Astrocyte of the spinal cord (primary cell): ENCODE data around the gene CCER1.
A peak's percentile ranks its signal among the peaks of the same experiment; 100 is the strongest.

Source experiments
- DNase-seq: peaks from one replicate; pipeline ENCODE4 v3.0.0; 2011; ENCODE audit warnings: low read depth, low spot score
- H3K4me3 ChIP-seq: 2 replicates; pipeline ENCODE4 v1.5.1; 2011; ENCODE audit warnings: low read depth, mild to moderate bottlenecking, low read length, moderate library complexity
- CTCF ChIP-seq: IDR thresholded peaks from 2 replicates; pipeline ENCODE4 v1.5.1; 2012; ENCODE audit warnings: low read depth, mild to moderate bottlenecking, low read length, inconsistent platforms
- in situ Hi-C: cut with HindIII; loops from 2 replicates; pipeline ENCODE4 v1.10.0; 2017; ENCODE audit warnings: low sequenced_read_pairs

Gene CCER1

GRCh38 chr12:90982170-90982569, 27.2 kb upstream of the CCER1 start:
- no peak for DNase-seq
- no peak for TF ChIP-seq CTCF
- in situ Hi-C loops: no loop called here
- no peak overlapping the region for H3K4me3 ChIP-seq

- H3K4me3 ChIP-seq: no peak overlapping the region
- DNase-seq: no peak
- in situ Hi-C loops: no loop called here
- TF ChIP-seq CTCF: no peak
Measured at GRCh38 chr12:90979951-90980350, 25.0 kb upstream of the CCER1 start.

GRCh38 chr12:90979019-90979418, 24.0 kb upstream of the CCER1 start:
- TF ChIP-seq CTCF: no peak
- no peak overlapping the region for H3K4me3 ChIP-seq
- in situ Hi-C loops: no loop called here
- DNase-seq: no peak

GRCh38 chr12:90978117-90978770, 23.3 kb upstream of the CCER1 start:
- DNase-seq: peak; percentile 74
- no peak overlapping the region for H3K4me3 ChIP-seq
- in situ Hi-C loops: no loop called here
- peak; percentile 66 for TF ChIP-seq CTCF

GRCh38 chr12:90977224-90977623, 22.2 kb upstream of the CCER1 start:
- no peak for TF ChIP-seq CTCF
- in situ Hi-C loops: no loop called here

GRCh38 chr12:90974286-90974685, 19.3 kb upstream of the CCER1 start:
- peak; percentile 44 for DNase-seq
- no peak for TF ChIP-seq CTCF
- in situ Hi-C loops: no loop called here
- no peak overlapping the region for H3K4me3 ChIP-seq

More at GRCh38 chr12:90977224-90977623, 22.2 kb upstream of the CCER1 start:
- DNase-seq: no peak
- no peak overlapping the region for H3K4me3 ChIP-seq
